Right lobe of liver (tissue), 4 donors: ENCODE data around the gene NAXD.

Experiments used
- CTCF ChIP-seq, 4 donors: fragments of 200-600 bp in 3 of 4; fragments of 450-650 bp in 1 of 4; IDR thresholded peaks; one replicate each; pipeline versions ENCODE4 v1.5.1 to v1.8.0; 2016 to 2022; ENCODE audit warnings: antibody characterized with exemption in 4 of 4, mild to moderate bottlenecking in 2 of 4
- POLR2A ChIP-seq: fragments of 450-650 bp; IDR thresholded peaks from one replicate; pipeline ENCODE4 v1.6.1; 2017; ENCODE audit warnings: antibody characterized with exemption, mild to moderate bottlenecking
- donor health status: DM: no; HTN: no; CAD: no.
- donor health status: DM: no; HTN: no; CAD: no.
- donor health status: DM: no; HTN: yes; CAD: no.

GRCh38 chr13:110664041-110664440 lies 48.7 kb downstream of the NAXD start:
- TF ChIP-seq CTCF (IDR thresholded peaks at IDR 0.05), result no peak
- no peak for TF ChIP-seq POLR2A
